ENCODE data around the gene RNF38.
A peak's percentile ranks its signal among the peaks of the same experiment; 100 is the strongest.
"Not testable (repeated sequence)": the region's sequence is repeated elsewhere in the genome, so short reads cannot be mapped to it uniquely, and the experiment has no call there.

RNF38 gene

DNA sequence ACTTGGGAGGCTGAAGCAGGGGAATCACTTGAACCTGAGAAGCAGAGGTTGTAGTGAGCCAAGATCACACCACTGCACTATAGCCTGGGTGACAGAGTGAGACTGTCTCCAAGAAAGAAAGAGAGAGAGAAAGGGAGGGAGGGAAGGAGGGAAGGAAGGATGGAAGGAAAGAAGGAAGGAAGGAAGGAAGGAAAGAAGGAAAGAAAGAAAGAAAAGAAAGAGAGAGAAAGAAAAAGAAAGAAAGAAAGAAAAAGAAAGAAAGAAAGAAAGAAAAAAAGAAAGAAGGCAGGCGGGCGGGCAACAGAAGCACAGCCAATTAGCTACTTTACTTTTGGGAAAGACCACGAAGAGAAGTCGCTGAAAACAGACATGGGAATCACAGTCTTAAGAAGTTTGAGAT is 9.0 kb upstream of the RNF38 start:
- not testable (repeated sequence) for FAIRE-seq; DNase-seq (ENCODE audit: extremely low spot score, insufficient read length, low read depth)

- peak; percentile 20 for DNase-seq (ENCODE audit: extremely low spot score, insufficient read length, low read depth)
- FAIRE-seq = peak; percentile 88
These were observed 7.2 kb upstream of the RNF38 start for GRCh38 chr9:36407122-36407723.

GRCh38 chr9:36402536-36402935 is 2.5 kb upstream of the RNF38 start:
- no peak for DNase-seq (ENCODE audit: extremely low spot score, insufficient read length, low read depth)
- no peak for FAIRE-seq

GRCh38 chr9:36401897-36402480 is 1.9 kb upstream of the RNF38 start:
- no peak for DNase-seq (ENCODE audit: extremely low spot score, insufficient read length, low read depth)
- no peak for FAIRE-seq

DNA sequence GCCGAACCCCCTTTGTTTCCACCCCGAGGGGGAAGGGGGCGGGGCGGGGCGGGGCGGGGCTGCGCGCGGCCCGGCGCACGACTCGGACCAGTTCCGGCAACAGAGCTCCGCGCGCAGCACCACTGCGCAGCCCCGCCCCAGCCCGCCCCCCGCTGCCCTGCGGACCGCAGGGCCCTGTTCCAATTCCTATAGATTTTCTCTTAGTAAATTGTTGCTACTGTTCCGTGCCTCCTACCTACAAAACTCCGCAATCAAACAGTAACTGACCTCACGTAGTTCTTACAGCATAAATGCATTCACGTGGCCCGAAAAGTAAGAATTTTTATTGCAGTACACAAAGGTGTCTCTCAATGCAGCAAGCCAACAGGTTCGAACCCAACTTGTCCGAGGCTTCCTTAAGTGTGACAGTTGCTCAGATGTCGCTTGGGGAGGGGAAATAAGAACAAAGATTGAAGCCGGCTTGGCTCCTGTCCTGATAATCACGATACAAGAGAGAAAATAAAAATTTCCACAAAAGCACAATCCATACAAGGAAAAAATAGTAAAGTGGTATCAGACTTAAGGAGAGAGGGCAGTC is 1.2 kb upstream of the RNF38 start:
- DNase-seq (ENCODE audit: extremely low spot score, insufficient read length, low read depth) = peak; percentile 81

GRCh38 chr9:36400332-36401163 is 479 bp upstream of the RNF38 start:
- no peak for FAIRE-seq
- DNase-seq (ENCODE audit: extremely low spot score, insufficient read length, low read depth) = peak; percentile 87

More for the DNA sequence above, 1.2 kb upstream of the RNF38 start:
- no peak for FAIRE-seq

DNA sequence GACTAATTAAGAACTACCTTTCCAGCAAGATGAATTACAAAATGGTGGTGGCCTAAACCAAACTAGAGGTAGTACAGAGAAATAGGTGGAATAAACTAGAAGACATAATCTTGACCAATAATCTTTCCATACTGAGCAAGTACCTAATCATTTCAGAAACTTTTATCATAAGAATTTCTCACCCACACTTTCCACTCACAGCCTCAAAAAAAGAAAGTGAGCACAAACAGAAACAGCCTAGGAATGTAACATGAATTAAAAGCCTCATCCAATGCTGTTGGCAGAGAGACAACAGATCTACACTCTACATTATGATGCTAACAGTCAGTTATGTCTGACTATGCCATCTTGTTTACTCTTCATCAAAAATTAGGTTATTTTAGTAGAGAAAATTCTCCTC is 1.3 kb downstream of the RNF38 start:
- DNase-seq (ENCODE audit: extremely low spot score, insufficient read length, low read depth) = no peak
- no peak for FAIRE-seq

- no peak for FAIRE-seq
- no peak for DNase-seq (ENCODE audit: extremely low spot score, insufficient read length, low read depth)
These were observed 3.1 kb downstream of the RNF38 start for GRCh38 chr9:36396985-36397384.

GRCh38 chr9:36392489-36392888 is 7.6 kb downstream of the RNF38 start:
- DNase-seq (ENCODE audit: extremely low spot score, insufficient read length, low read depth) (no peak), FAIRE-seq (no peak)

DNA sequence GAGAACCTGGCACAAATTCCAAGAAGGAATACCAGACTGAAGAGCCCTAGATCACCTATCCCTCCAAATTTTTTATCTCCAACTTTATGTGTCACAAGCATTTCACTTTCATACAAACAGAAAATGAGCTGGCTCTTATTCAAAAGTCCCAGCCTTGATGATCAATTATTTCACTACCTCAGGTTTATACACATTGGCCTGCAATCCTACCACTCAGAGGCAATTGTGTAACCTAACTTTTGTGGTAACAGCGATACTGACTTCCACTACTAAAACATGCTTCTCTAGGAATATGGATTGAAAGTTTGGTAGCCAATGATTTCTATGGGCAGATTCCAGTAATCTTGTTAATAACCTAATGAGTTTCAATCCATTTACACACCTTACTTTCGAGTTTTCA is 10.5 kb downstream of the RNF38 start:
- FAIRE-seq (no peak), DNase-seq (ENCODE audit: extremely low spot score, insufficient read length, low read depth) (no peak)

- DNase-seq (ENCODE audit: extremely low spot score, insufficient read length, low read depth); FAIRE-seq: not testable (repeated sequence)
These were observed 13.6 kb downstream of the RNF38 start for GRCh38 chr9:36386396-36386965.

DNA sequence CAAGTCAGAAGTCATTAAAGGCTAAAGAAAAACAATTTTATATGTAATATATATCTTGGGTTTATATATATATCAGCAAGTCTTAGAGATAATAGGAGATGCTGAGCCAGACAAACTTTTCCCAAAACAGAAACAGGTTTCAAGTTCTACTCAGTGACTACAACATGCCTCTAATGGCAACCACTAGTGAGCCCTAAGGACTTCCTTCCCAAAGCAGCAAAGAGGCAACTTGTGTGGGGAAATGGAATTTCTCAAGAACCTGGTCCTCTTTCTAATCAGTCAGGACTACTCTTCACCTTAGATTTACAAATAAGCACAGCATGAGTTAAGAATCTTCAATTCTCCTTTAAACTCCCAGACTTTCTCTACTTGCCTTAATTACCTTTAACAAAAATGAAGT is 17.6 kb downstream of the RNF38 start:
- DNase-seq (ENCODE audit: extremely low spot score, insufficient read length, low read depth) (no peak), FAIRE-seq (peak; percentile 15)

- DNase-seq (ENCODE audit: extremely low spot score, insufficient read length, low read depth) = no peak
- FAIRE-seq = no peak
These were observed 35.5 kb downstream of the RNF38 start for GRCh38 chr9:36364577-36364976.

- no peak for FAIRE-seq
These were observed 36.6 kb downstream of the RNF38 start for GRCh38 chr9:36363448-36363847.

GRCh38 chr9:36358486-36358885 is 41.6 kb downstream of the RNF38 start:
- no peak for FAIRE-seq

More at GRCh38 chr9:36363448-36363847, 36.6 kb downstream of the RNF38 start:
- no peak for DNase-seq (ENCODE audit: extremely low spot score, insufficient read length, low read depth)

GRCh38 chr9:36357639-36358038 is 42.4 kb downstream of the RNF38 start:
- DNase-seq (ENCODE audit: extremely low spot score, insufficient read length, low read depth) (no peak), FAIRE-seq (no peak)

More at GRCh38 chr9:36358486-36358885, 41.6 kb downstream of the RNF38 start:
- DNase-seq (ENCODE audit: extremely low spot score, insufficient read length, low read depth) = no peak

- FAIRE-seq (no peak), DNase-seq (ENCODE audit: extremely low spot score, insufficient read length, low read depth) (no peak)
These were observed 53.5 kb downstream of the RNF38 start for GRCh38 chr9:36346569-36346968.

DNA sequence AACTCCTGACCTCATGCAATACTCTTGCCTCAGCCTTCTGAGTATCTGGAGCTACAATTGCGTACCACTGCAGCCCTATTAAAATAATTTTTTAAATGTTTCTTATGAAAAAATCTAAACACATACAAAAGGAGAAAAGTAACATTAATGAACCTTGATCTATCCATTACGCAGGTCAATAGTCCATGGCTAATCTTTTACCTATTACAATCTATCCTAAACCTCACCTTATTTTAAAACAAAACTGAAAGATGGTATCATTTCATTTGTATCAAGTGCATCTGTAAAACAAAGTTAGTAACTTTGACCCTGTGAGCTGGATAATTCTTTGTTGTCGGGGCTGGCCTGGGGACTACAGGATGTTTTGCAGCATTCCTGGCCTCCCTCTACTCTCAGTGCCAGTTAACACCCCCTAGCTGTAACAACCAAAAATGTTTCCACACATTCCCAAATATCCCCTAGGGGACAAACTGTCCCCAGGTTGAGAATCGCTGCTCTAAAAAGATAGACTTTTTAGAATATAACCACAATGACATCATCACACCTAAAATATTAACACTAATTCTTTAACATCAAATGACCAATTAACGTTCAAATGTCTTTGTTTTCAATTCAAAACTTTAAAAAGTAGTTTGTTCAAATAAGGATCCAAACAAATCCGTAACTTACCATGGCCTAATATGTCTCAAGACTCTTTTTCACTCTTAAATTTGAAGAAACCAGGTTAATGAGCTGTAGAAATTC is 54.8 kb downstream of the RNF38 start:
- no peak for FAIRE-seq

GRCh38 chr9:36341936-36342577 is 58.0 kb downstream of the RNF38 start:
- no peak for DNase-seq (ENCODE audit: extremely low spot score, insufficient read length, low read depth)
- FAIRE-seq = peak; percentile 72

More for the DNA sequence above, 54.8 kb downstream of the RNF38 start:
- no peak for DNase-seq (ENCODE audit: extremely low spot score, insufficient read length, low read depth)

All from GM18507 (cell line).